Measurements from ENCODE around the gene WDR33.

Gene WDR33

GRCh38 chr2:127701651-127702394 lies 109.1 kb downstream of the WDR33 start:
- H3K27ac ChIP-seq: peak overlapping the region; percentile 97
- TF ChIP-seq CTCF (conservative IDR thresholded peaks at IDR 0.05) (peak; percentile 37), ZFX (IDR thresholded peaks at IDR 0.05) (peak; percentile 97)

GRCh38 chr2:127701193-127701650 lies 109.7 kb downstream of the WDR33 start, which contains the start of gene SFT2D3:
Gene SFT2D3, plus strand, starts transcription at chr2:127701497. Its CDS starts 32 bp downstream, at chr2:127701529.
- no peak for TF ChIP-seq ZFX (IDR thresholded peaks at IDR 0.05)
- no peak for TF ChIP-seq CTCF (conservative IDR thresholded peaks at IDR 0.05)
- H3K27ac ChIP-seq: peak within 1 kb of the TSS; percentile 97

GRCh38 chr2:127700527-127701192 lies 110.3 kb downstream of the WDR33 start:
- peak overlapping the region; percentile 97 for H3K27ac ChIP-seq
- TF ChIP-seq CTCF (conservative IDR thresholded peaks at IDR 0.05): peak; percentile 33
- no peak for TF ChIP-seq ZFX (IDR thresholded peaks at IDR 0.05)

GRCh38 chr2:127698553-127699355 lies 112.2 kb downstream of the WDR33 start:
- no peak overlapping the region; the same call in 1 of the 2 replicates for H3K27ac ChIP-seq

GRCh38 chr2:127697482-127698180 lies 113.3 kb downstream of the WDR33 start:
- no peak overlapping the region for H3K27ac ChIP-seq
- TF ChIP-seq CTCF (conservative IDR thresholded peaks at IDR 0.05): no peak
- no peak for TF ChIP-seq ZFX (IDR thresholded peaks at IDR 0.05)

More at GRCh38 chr2:127698553-127699355, 112.2 kb downstream of the WDR33 start:
- no peak for TF ChIP-seq CTCF (conservative IDR thresholded peaks at IDR 0.05)
- TF ChIP-seq ZFX (IDR thresholded peaks at IDR 0.05): no peak

- H3K27ac ChIP-seq: no peak overlapping the region
Observed at GRCh38 chr2:127695491-127696472, 115.2 kb downstream of the WDR33 start.

More at GRCh38 chr2:127695491-127696472, 115.2 kb downstream of the WDR33 start:
- TF ChIP-seq CTCF (conservative IDR thresholded peaks at IDR 0.05): no peak
- no peak for TF ChIP-seq ZFX (IDR thresholded peaks at IDR 0.05)
